Measurements from ENCODE around the gene IRGQ. TPM values are rescaled to one million over a fixed set of nuclear protein-coding genes. Genes with fewer than 3 reads are reported as not detected.
"Not testable (repeated sequence)": the region's sequence is repeated elsewhere in the genome, so short reads cannot be mapped to it uniquely, and the experiment has no call there.

IRGQ gene
- total RNA-seq, 1 experiment from 2014 or later: 37.7 TPM

DNA sequence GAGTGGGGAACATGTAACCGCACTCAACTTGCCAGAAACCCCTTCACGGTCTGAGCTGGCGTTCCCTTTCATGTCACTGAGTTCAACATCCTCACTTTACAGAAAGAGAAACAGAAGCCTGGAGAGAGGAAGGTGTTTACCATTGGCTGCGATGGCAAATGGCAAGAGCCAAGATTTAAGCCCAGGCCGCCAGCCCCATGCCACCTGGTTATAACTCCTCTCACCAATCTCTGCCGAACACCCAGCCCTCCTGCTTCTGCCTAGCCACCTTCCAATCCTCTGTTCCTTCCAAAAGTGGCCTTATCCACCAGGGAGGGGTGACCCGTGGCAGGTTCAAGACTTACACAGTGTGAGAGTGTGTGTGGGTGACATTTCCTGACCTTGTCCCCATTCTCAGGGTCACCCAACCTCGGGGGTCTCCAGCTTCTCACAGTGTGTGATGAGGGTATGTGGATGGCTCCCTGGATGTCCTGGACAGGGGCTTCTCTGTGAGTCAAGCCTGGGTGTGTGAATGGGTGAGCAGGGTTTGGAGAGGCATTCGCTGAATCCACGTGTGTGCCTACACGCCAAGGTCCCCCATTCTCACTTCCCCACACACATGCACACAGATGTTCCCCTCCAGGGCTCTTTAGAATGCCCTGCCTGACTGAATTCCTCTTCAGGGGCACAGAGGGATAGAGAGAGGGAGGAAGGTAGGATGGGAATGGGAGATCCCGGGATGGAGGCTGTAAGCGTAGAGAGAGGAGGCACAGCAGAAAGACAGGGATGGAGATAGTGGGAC, 42.5 kb upstream of the IRGQ start:
- no peaks in the 10 kb centered on the region for H3K27me3 ChIP-seq (replicated peaks; ENCODE audit: insufficient read depth, low read depth, low read length, poor library complexity)
- H3K4me1 ChIP-seq (ENCODE audit: insufficient read depth, low read length, poor library complexity, severe bottlenecking): peaks cover 28% of the 10 kb centered on the region
- H3K9me3 ChIP-seq (ENCODE audit: low read depth, low read length, poor library complexity, severe bottlenecking): no peaks in the 10 kb centered on the region
- no peak for DNase-seq (ENCODE audit: low spot score)
- no peak overlapping the region for H3K27ac ChIP-seq (ENCODE audit: low read depth, low read length, poor library complexity, severe bottlenecking)
- peak overlapping the region; percentile 67 for H3K4me3 ChIP-seq (ENCODE audit: low read depth, low read length, poor library complexity, severe bottlenecking)
- CTCF ChIA-PET: no interaction called here
- no peak for TF ChIP-seq EZH2 (IDR thresholded peaks at IDR 0.05; ENCODE audit: borderline replicate concordance, low read depth, low read length, poor library complexity, severe bottlenecking)
- TF ChIP-seq, protein P1, sequence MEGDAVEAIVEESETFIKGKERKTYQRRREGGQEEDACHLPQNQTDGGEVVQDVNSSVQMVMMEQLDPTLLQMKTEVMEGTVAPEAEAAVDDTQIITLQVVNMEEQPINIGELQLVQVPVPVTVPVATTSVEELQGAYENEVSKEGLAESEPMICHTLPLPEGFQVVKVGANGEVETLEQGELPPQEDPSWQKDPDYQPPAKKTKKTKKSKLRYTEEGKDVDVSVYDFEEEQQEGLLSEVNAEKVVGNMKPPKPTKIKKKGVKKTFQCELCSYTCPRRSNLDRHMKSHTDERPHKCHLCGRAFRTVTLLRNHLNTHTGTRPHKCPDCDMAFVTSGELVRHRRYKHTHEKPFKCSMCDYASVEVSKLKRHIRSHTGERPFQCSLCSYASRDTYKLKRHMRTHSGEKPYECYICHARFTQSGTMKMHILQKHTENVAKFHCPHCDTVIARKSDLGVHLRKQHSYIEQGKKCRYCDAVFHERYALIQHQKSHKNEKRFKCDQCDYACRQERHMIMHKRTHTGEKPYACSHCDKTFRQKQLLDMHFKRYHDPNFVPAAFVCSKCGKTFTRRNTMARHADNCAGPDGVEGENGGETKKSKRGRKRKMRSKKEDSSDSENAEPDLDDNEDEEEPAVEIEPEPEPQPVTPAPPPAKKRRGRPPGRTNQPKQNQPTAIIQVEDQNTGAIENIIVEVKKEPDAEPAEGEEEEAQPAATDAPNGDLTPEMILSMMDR (conservative IDR thresholded peaks at IDR 0.05; ENCODE audit: low read depth, low read length): no peak
- no TSS peak for BruUV-seq (replicated peaks)
- H3K36me3 ChIP-seq (ENCODE audit: insufficient read depth, low read length, poor library complexity, severe bottlenecking): no peaks in the 10 kb centered on the region
- POLR2A ChIA-PET (ENCODE audit: low non-redundant PET): no interaction called here
- intact Hi-C loops (cut with micrococcal nuclease; ENCODE audit: unreplicated experiment): no loop called here

DNA sequence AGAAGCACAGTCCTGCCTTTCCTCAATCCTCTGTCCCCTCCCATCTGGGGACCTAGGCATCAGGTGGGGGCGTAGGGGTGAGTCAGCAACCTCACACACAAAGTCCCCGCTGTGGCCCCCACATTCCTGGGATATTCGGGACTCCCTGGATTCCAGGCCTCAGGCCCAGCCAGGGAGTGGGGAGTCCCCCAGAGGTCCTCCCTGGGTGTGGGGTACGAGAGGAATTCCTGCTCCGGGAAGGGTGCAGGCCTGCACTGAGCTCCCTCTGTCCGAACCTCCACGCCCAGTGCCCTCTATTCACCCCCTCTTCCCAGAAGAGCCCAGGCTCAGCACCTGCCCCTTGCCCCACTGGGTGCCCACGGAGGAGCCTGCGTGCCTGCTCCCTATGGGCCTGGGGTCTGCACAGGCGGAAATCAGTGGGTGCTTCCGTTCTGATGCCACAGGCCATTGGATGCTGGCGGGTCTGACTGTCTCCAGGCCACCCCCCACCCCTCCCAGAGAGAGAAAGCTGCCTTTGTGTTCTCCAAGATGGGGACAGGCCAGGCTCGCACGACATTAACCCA, 40.3 kb upstream of the IRGQ start:
- intact Hi-C loops (cut with micrococcal nuclease; ENCODE audit: unreplicated experiment): no loop called here
- H3K27ac ChIP-seq (ENCODE audit: low read depth, low read length, poor library complexity, severe bottlenecking): no peak overlapping the region
- CTCF ChIA-PET: no interaction called here

DNA sequence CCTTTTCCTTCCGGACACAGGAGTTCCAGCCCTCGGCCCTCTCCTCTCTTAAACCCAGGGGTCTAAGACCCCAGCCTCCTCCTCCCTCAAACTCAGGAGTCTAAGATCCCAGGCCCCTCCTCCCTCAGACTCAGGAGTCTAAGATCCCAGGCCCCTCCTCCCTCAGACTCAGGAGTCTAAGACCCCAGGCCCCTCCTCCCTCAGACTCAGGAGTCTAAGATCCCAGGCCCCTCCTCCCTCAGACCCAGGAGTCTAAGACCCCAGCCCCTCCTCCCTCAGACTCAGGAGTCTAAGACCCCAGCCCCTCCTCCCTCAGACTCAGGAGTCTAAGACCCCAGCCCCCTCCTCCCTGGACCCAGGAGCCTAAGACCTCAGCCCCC, 39.6 kb upstream of the IRGQ start:
- H3K9me3 ChIP-seq (ENCODE audit: low read depth, low read length, poor library complexity, severe bottlenecking); POLR2A ChIA-PET (ENCODE audit: low non-redundant PET); CTCF ChIA-PET; H3K36me3 ChIP-seq (ENCODE audit: insufficient read depth, low read length, poor library complexity, severe bottlenecking); DNase-seq (ENCODE audit: low spot score); intact Hi-C loops (cut with micrococcal nuclease; ENCODE audit: unreplicated experiment); H3K27me3 ChIP-seq (replicated peaks; ENCODE audit: insufficient read depth, low read depth, low read length, poor library complexity); BruUV-seq (replicated peaks): not testable (repeated sequence)
- Histone ChIP-seq H3K4me1 (ENCODE audit: insufficient read depth, low read length, poor library complexity, severe bottlenecking) (peaks cover 28% of the 10 kb centered on the region), H3K4me3 (ENCODE audit: low read depth, low read length, poor library complexity, severe bottlenecking) (peak overlapping the region; percentile 17), H3K27ac (ENCODE audit: low read depth, low read length, poor library complexity, severe bottlenecking) (peak overlapping the region; percentile 29)

More for the DNA sequence above, 40.3 kb upstream of the IRGQ start:
- Histone ChIP-seq H3K27me3 (replicated peaks; ENCODE audit: insufficient read depth, low read depth, low read length, poor library complexity) (no peaks in the 10 kb centered on the region), H3K4me3 (ENCODE audit: low read depth, low read length, poor library complexity, severe bottlenecking) (no peak overlapping the region), H3K4me1 (ENCODE audit: insufficient read depth, low read length, poor library complexity, severe bottlenecking) (peaks cover 28% of the 10 kb centered on the region), H3K9me3 (ENCODE audit: low read depth, low read length, poor library complexity, severe bottlenecking) (no peaks in the 10 kb centered on the region), H3K36me3 (ENCODE audit: insufficient read depth, low read length, poor library complexity, severe bottlenecking) (no peaks in the 10 kb centered on the region)
- no peak for DNase-seq (ENCODE audit: low spot score)
- POLR2A ChIA-PET (ENCODE audit: low non-redundant PET): no interaction called here
- TF ChIP-seq EZH2 (IDR thresholded peaks at IDR 0.05; ENCODE audit: borderline replicate concordance, low read depth, low read length, poor library complexity, severe bottlenecking): no peak
- TF ChIP-seq, protein P1 (conservative IDR thresholded peaks at IDR 0.05; ENCODE audit: low read depth, low read length): no peak
- BruUV-seq (replicated peaks): no TSS peak
